ENCODE results near the gene SEC24D. TPM values are rescaled to one million over a fixed set of nuclear protein-coding genes. Genes with fewer than 3 reads are reported as not detected.

The SEC24D gene
- total RNA-seq, 3 donors from 2014 or later = 24.5 to 63.6 (median 50.8) TPM

- no peaks in the 10 kb centered on the region for H3K36me3 ChIP-seq
- no peak for DNase-seq (ENCODE audit: low spot score in 2 of 2)
- H3K9me3 ChIP-seq = no peaks in the 10 kb centered on the region
- H3K4me1 ChIP-seq = peaks cover 0 to 6% of the 10 kb centered on the region in 2 donors
- intact Hi-C loops (cut with DNase I; ENCODE audit: low total_unique reads) = no loop called here
- H3K27me3 ChIP-seq = no peaks in the 10 kb centered on the region
- TF ChIP-seq CTCF (IDR thresholded peaks at IDR 0.05) = no peak
- H3K27ac ChIP-seq = peak overlapping the region in 1 of 2 donors; percentile 20
- H3K4me3 ChIP-seq = no peak overlapping the region
Observed at GRCh38 chr4:118775405-118775804, 60.5 kb downstream of the SEC24D start.

GRCh38 chr4:118774989-118775388 is 60.9 kb downstream of the SEC24D start:
- peaks cover 0 to 6% of the 10 kb centered on the region in 2 donors for H3K4me1 ChIP-seq
- no peaks in the 10 kb centered on the region for H3K9me3 ChIP-seq
- intact Hi-C loops (cut with DNase I; ENCODE audit: low total_unique reads) = no loop called here
- DNase-seq (ENCODE audit: low spot score in 2 of 2) = no peak
- no peaks in the 10 kb centered on the region for H3K36me3 ChIP-seq
- H3K27me3 ChIP-seq = no peaks in the 10 kb centered on the region
- peak overlapping the region; percentile 8 to 10 for H3K27ac ChIP-seq
- TF ChIP-seq CTCF (IDR thresholded peaks at IDR 0.05) (no peak), POLR2AphosphoS5 (IDR thresholded peaks at IDR 0.05) (no peak), POLR2A (IDR thresholded peaks at IDR 0.05) (no peak)
- H3K4me3 ChIP-seq = no peak overlapping the region

GRCh38 chr4:118774321-118774720 is 61.6 kb downstream of the SEC24D start:
- intact Hi-C loops (cut with DNase I; ENCODE audit: low total_unique reads) = no loop called here
- DNase-seq (ENCODE audit: low spot score in 2 of 2) = no peak
- H3K9me3 ChIP-seq = no peaks in the 10 kb centered on the region
- H3K27ac ChIP-seq = peak overlapping the region in 1 of 2 donors; percentile 8
- peaks cover 0 to 6% of the 10 kb centered on the region in 2 donors for H3K4me1 ChIP-seq
- no peak for TF ChIP-seq CTCF (IDR thresholded peaks at IDR 0.05)
- H3K4me3 ChIP-seq = no peak overlapping the region
- no peaks in the 10 kb centered on the region for H3K36me3 ChIP-seq
- H3K27me3 ChIP-seq = no peaks in the 10 kb centered on the region

GRCh38 chr4:118773429-118773792 is 62.5 kb downstream of the SEC24D start:
- H3K4me1 ChIP-seq = peaks cover 0 to 6% of the 10 kb centered on the region in 2 donors
- no peak overlapping the region for H3K4me3 ChIP-seq
- peak overlapping the region; percentile 54 to 56 for H3K27ac ChIP-seq
- H3K9me3 ChIP-seq = no peaks in the 10 kb centered on the region
- H3K27me3 ChIP-seq = no peaks in the 10 kb centered on the region
- intact Hi-C loops (cut with DNase I; ENCODE audit: low total_unique reads) = no loop called here
- no peak for DNase-seq (ENCODE audit: low spot score in 2 of 2)
- no peak for TF ChIP-seq CTCF (IDR thresholded peaks at IDR 0.05)
- TF ChIP-seq POLR2A (IDR thresholded peaks at IDR 0.05) = no peak
- no peak for TF ChIP-seq POLR2AphosphoS5 (IDR thresholded peaks at IDR 0.05)
- H3K36me3 ChIP-seq = no peaks in the 10 kb centered on the region

GRCh38 chr4:118772767-118773428 is 63.0 kb downstream of the SEC24D start:
- no peak for DNase-seq (ENCODE audit: low spot score in 2 of 2)
- Histone ChIP-seq H3K36me3 (no peaks in the 10 kb centered on the region), H3K27ac (peak overlapping the region; percentile 54 to 56), H3K4me3 (peak overlapping the region in 1 of 3 donors; percentile 34), H3K4me1 (peaks cover 0 to 6% of the 10 kb centered on the region in 2 donors), H3K9me3 (no peaks in the 10 kb centered on the region), H3K27me3 (no peaks in the 10 kb centered on the region)
- no peak for TF ChIP-seq CTCF (IDR thresholded peaks at IDR 0.05)
- TF ChIP-seq POLR2A (IDR thresholded peaks at IDR 0.05) = no peak
- TF ChIP-seq POLR2AphosphoS5 (IDR thresholded peaks at IDR 0.05) = no peak
- intact Hi-C loops (cut with DNase I; ENCODE audit: low total_unique reads) = no loop called here

Measured in breast epithelium (tissue), 4 donors.